HepG2 (cell line): Measurements from ENCODE around the gene ANAPC1. TPM values are rescaled to one million over a fixed set of nuclear protein-coding genes. Genes with fewer than 3 reads are reported as not detected.

Experiments
- ATAC-seq: fragments of 200-7000 bp; cut with Tn5 transposase; 3 replicates; pipeline ENCODE4 v1.9.1; 2020; ENCODE audit warnings: mild to moderate bottlenecking, moderate library complexity
- BruUV-seq: library from RNA; stranded (reverse); fragments of 400-500 nt; replicated peaks from 2 replicates; lab custom pipeline; 2021; lab: Mats Ljungman, UMichigan
- CTCF ChIA-PET: fragments of 300-600 bp; formaldehyde crosslinking; extraction: SDS; loops from one replicate; lab custom pipeline; 2021; ENCODE audit warnings: low total read pairs, inconsistent platforms, low intra/inter-chr PET ratio; lab: Yijun Ruan, JAX
- POLR2A ChIA-PET: fragments of 350-600 bp; sonication (Branson Sonifier 250); formaldehyde crosslinking; loops from one replicate; lab custom pipeline; 2020; ENCODE audit warnings: antibody characterized with exemption, inconsistent platforms; lab: Yijun Ruan, JAX
- DNase-seq: peaks from one replicate; pipeline ENCODE4 v3.0.0-alpha.2; 2015; ENCODE audit warnings: low spot score
- FAIRE-seq: peaks from 3 replicates; lab custom pipeline; 2011; peaks lifted over from hg19 to GRCh38; lab: Jason Lieb, UNC
- H2AFZ ChIP-seq: one replicate; pipeline ENCODE4 v1.6.1; 2011; ENCODE audit warnings: low read length, inconsistent platforms
- H3K27ac ChIP-seq: fragments of 300-600 bp; 3 replicates; pipeline ENCODE4 v1.8.0; 2011; ENCODE audit warnings: mixed run types, mild to moderate bottlenecking, mixed read lengths, low read length, inconsistent platforms; ENCODE audit not compliant: insufficient read depth; ENCODE audit errors: extremely low read length
- H3K27me3 ChIP-seq, 2 experiments: fragments of 200-600 bp in 1 of 2; 2 replicates in 1 of 2; 3 replicates in 1 of 2; pipeline versions ENCODE4 v1.6.0 to v1.8.0; 2011; ENCODE audit warnings: low read length in 2 of 2, mild to moderate bottlenecking in 2 of 2, moderate library complexity in 2 of 2, inconsistent platforms in 1 of 2; ENCODE audit not compliant: insufficient read depth in 2 of 2, control insufficient read depth in 1 of 2
- H3K36me3 ChIP-seq, 2 experiments: fragments of 200-600 bp in 1 of 2; replicated peaks in 1 of 2; 2 replicates in 1 of 2; 3 replicates in 1 of 2; pipeline versions ENCODE4 v1.5.1 to v1.8.0; 2011; ENCODE audit warnings: low read length in 2 of 2, inconsistent platforms in 1 of 2; ENCODE audit not compliant: insufficient read depth in 2 of 2, control insufficient read depth in 1 of 2
- H3K4me1 ChIP-seq: 2 replicates; pipeline ENCODE4 v1.5.1; 2012; ENCODE audit warnings: low read length, inconsistent platforms; ENCODE audit not compliant: insufficient read depth
- H3K4me2 ChIP-seq: 2 replicates; pipeline ENCODE4 v1.6.0; 2011; ENCODE audit warnings: low read depth, low read length, inconsistent platforms
- H3K4me3 ChIP-seq, 3 experiments: fragments of 200-600 bp in 1 of 3; sonication (generic), shearing (Covaris generic) in 1 of 3; replicated peaks in 1 of 3; 2 replicates each; pipeline ENCODE4 v1.5.1; 2011 to 2016; ENCODE audit warnings: low read length in 3 of 3, inconsistent platforms in 2 of 3, low read depth in 2 of 3, mild to moderate bottlenecking in 2 of 3, control low read depth in 1 of 3, mixed read lengths in 1 of 3; ENCODE audit not compliant: insufficient read depth in 1 of 3
- H3K79me2 ChIP-seq: one replicate; pipeline ENCODE4 v1.6.1; 2011; ENCODE audit warnings: low read length, inconsistent platforms; ENCODE audit not compliant: insufficient read depth
- H3K9ac ChIP-seq: 2 replicates; pipeline ENCODE4 v1.6.0; 2011; ENCODE audit warnings: mild to moderate bottlenecking, low read depth, low read length, inconsistent platforms; ENCODE audit not compliant: insufficient read depth
- H3K9me3 ChIP-seq: 2 replicates; pipeline ENCODE4 v1.5.1; 2012; ENCODE audit warnings: mild to moderate bottlenecking, low read length
- H4K20me1 ChIP-seq: 2 replicates; pipeline ENCODE4 v1.6.0; 2011; ENCODE audit warnings: inconsistent platforms, mild to moderate bottlenecking, low read length, moderate library complexity; ENCODE audit not compliant: insufficient read depth
- ARNT ChIP-seq: fragments of 450-650 bp; IDR thresholded peaks from 2 replicates; pipeline ENCODE4 v1.6.1; 2017
- GLI4 ChIP-seq: sonication (generic); formaldehyde crosslinking; IDR thresholded peaks from 2 replicates; pipeline ENCODE4 v1.5.1; 2020; ENCODE audit warnings: missing genetic modification reagents, mild to moderate bottlenecking, moderate library complexity, borderline replicate concordance
- HIVEP1 ChIP-seq: sonication (generic); formaldehyde crosslinking; IDR thresholded peaks from 2 replicates; pipeline ENCODE4 v1.4.0; 2020; ENCODE audit warnings: mild to moderate bottlenecking, missing genetic modification reagents
- NCOR1 ChIP-seq: fragments of 200-600 bp; sonication (generic); IDR thresholded peaks from 2 replicates; pipeline ENCODE4 v1.7.0; 2017; ENCODE audit warnings: antibody characterized with exemption, low read length, borderline replicate concordance
- NR3C1 ChIP-seq: sonication (generic); formaldehyde crosslinking; IDR thresholded peaks from 2 replicates; pipeline ENCODE4 v1.4.0; 2020; ENCODE audit warnings: missing genetic modification reagents
- ZNF44 ChIP-seq: sonication (generic); formaldehyde crosslinking; IDR thresholded peaks from 2 replicates; pipeline ENCODE4 v1.5.1; 2020; ENCODE audit warnings: mild to moderate bottlenecking, missing genetic modification reagents
- ZNF670 ChIP-seq: sonication (generic); formaldehyde crosslinking; IDR thresholded peaks from 2 replicates; pipeline ENCODE4 v1.8.0; 2022; ENCODE audit warnings: mild to moderate bottlenecking, missing genetic modification reagents, borderline replicate concordance
- WGBS: methylation state at CpG from one replicate; pipeline ENCODE4 v1.1.6; 2017; ENCODE audit warnings: low lambda C conversion rate; 5-methylcytosine and 5-hydroxymethylcytosine counted together
- in situ Hi-C: cut with HindIII; loops from 2 replicates; pipeline ENCODE4 v1.10.0; 2017; ENCODE audit warnings: low pct_unique_long_range_greater_than_20kb; ENCODE audit not compliant: extremely low pct_ligation_motif_present
- intact Hi-C: fragments of 100-400 bp; cut with micrococcal nuclease; formaldehyde crosslinking; loops from one replicate; pipeline ENCODE4 v1.10.0; 2022; ENCODE audit not compliant: unreplicated experiment
- polyA plus RNA-seq, 8 experiments: library from polyadenylated mRNA; depleted of rRNA in 3 of 8; stranded (reverse) in 7 of 8; unstranded in 1 of 8; fragments of >200 nt; fragmentation: Illumina TruSeq in 4 of 8; extraction: Trizol in 4 of 8; gene quantifications; 2 replicates each; pipeline versions ENCODE4 v1.2.1 to v1.2.3, GENCODE V29; 2011 to 2016; ENCODE audit warnings: low read depth in 4 of 8, missing spikeins in 1 of 8, mixed read lengths in 1 of 8; ENCODE audit not compliant: insufficient read depth in 1 of 8
- total RNA-seq, 5 experiments: library from RNA; depleted of rRNA; stranded (reverse); fragments of >200 nt; fragmentation: Illumina TruSeq; extraction: Trizol; gene quantifications; 2 replicates each; pipeline ENCODE4 v1.2.3, GENCODE V29; 2016; ENCODE audit warnings: low read depth in 1 of 5
- TF ChIP-seq, protein P1 (sequence below): sonication (generic); formaldehyde crosslinking; IDR thresholded peaks from 2 replicates; pipeline ENCODE4 v1.4.0; 2020; ENCODE audit warnings: missing genetic modification reagents, borderline replicate concordance
- TF ChIP-seq, protein P2 (sequence below): sonication (generic); formaldehyde crosslinking; IDR thresholded peaks from 2 replicates; pipeline ENCODE4 v1.8.0; 2022; ENCODE audit warnings: mild to moderate bottlenecking, missing genetic modification reagents, moderate library complexity
- TF ChIP-seq, protein P3 (sequence below): sonication (generic); formaldehyde crosslinking; IDR thresholded peaks from 2 replicates; pipeline ENCODE4 v1.5.1; 2020; ENCODE audit warnings: mild to moderate bottlenecking, missing genetic modification reagents, borderline replicate concordance
- TF ChIP-seq, protein P4 (sequence below): sonication (generic); formaldehyde crosslinking; IDR thresholded peaks from 2 replicates; pipeline ENCODE4 v1.4.0; 2020; ENCODE audit warnings: missing genetic modification reagents

ANAPC1 gene
- total and polyA plus RNA-seq, 2 of the 13 experiments (the other 11 are each of a cell fraction or from before 2014, with no cell fraction given), result 50.0 to 89.7 TPM

DNA sequence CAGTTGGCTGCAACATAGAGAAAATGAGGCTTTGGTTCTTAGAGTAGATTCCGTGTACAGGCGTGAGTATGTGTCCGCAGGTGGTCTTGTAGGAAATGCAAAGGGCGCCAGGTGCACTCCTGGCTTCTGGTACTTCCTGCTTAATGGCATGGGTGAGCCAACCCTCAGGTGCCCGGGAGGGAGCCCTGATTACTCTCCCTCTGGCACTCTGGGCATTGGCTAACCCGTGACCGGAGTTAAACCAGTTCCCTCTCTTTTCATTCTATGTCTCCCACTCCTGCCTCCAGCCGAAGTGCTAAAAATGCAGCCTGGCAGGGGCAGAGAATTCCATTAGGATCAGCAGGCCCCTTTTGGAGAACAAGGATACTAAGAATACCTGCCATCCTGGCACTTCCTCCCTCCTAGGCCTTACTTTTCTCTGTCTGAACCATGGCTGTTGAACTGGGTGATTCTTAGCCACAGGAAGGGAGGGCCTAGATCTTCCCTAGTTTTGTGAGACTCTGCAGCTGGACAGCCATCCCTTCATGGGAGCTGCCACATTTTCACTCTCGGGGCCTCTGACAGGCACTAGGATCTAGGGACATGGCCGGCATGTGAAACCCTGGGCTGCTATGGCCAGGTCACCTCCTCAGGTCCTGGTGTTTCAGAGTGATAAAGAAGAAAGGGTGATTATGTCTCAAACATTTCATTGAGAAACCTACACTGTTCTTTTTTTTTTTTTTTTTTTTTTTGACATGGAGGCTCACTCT lies 20.9 kb upstream of the ANAPC1 start:
- ATAC-seq, result no peak
- CTCF ChIA-PET, result no interaction called here
- TF ChIP-seq NCOR1 (no peak), HIVEP1 (CRISPR knock-in tag) (no peak), ZNF44 (CRISPR knock-in tag) (no peak), ARNT (no peak), NR3C1 (CRISPR knock-in tag) (no peak), GLI4 (CRISPR knock-in tag) (no peak), ZNF670 (no peak)
- TF ChIP-seq, protein P1, sequence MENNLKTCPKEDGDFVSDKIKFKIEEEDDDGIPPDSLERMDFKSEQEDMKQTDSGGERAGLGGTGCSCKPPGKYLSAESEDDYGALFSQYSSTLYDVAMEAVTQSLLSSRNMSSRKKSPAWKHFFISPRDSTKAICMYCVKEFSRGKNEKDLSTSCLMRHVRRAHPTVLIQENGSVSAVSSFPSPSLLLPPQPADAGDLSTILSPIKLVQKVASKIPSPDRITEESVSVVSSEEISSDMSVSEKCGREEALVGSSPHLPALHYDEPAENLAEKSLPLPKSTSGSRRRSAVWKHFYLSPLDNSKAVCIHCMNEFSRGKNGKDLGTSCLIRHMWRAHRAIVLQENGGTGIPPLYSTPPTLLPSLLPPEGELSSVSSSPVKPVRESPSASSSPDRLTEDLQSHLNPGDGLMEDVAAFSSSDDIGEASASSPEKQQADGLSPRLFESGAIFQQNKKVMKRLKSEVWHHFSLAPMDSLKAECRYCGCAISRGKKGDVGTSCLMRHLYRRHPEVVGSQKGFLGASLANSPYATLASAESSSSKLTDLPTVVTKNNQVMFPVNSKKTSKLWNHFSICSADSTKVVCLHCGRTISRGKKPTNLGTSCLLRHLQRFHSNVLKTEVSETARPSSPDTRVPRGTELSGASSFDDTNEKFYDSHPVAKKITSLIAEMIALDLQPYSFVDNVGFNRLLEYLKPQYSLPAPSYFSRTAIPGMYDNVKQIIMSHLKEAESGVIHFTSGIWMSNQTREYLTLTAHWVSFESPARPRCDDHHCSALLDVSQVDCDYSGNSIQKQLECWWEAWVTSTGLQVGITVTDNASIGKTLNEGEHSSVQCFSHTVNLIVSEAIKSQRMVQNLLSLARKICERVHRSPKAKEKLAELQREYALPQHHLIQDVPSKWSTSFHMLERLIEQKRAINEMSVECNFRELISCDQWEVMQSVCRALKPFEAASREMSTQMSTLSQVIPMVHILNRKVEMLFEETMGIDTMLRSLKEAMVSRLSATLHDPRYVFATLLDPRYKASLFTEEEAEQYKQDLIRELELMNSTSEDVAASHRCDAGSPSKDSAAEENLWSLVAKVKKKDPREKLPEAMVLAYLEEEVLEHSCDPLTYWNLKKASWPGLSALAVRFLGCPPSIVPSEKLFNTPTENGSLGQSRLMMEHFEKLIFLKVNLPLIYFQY, result no peak
- TF ChIP-seq, protein P2, sequence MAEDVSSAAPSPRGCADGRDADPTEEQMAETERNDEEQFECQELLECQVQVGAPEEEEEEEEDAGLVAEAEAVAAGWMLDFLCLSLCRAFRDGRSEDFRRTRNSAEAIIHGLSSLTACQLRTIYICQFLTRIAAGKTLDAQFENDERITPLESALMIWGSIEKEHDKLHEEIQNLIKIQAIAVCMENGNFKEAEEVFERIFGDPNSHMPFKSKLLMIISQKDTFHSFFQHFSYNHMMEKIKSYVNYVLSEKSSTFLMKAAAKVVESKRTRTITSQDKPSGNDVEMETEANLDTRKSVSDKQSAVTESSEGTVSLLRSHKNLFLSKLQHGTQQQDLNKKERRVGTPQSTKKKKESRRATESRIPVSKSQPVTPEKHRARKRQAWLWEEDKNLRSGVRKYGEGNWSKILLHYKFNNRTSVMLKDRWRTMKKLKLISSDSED (CRISPR knock-in tag), result no peak
- TF ChIP-seq, protein P3, sequence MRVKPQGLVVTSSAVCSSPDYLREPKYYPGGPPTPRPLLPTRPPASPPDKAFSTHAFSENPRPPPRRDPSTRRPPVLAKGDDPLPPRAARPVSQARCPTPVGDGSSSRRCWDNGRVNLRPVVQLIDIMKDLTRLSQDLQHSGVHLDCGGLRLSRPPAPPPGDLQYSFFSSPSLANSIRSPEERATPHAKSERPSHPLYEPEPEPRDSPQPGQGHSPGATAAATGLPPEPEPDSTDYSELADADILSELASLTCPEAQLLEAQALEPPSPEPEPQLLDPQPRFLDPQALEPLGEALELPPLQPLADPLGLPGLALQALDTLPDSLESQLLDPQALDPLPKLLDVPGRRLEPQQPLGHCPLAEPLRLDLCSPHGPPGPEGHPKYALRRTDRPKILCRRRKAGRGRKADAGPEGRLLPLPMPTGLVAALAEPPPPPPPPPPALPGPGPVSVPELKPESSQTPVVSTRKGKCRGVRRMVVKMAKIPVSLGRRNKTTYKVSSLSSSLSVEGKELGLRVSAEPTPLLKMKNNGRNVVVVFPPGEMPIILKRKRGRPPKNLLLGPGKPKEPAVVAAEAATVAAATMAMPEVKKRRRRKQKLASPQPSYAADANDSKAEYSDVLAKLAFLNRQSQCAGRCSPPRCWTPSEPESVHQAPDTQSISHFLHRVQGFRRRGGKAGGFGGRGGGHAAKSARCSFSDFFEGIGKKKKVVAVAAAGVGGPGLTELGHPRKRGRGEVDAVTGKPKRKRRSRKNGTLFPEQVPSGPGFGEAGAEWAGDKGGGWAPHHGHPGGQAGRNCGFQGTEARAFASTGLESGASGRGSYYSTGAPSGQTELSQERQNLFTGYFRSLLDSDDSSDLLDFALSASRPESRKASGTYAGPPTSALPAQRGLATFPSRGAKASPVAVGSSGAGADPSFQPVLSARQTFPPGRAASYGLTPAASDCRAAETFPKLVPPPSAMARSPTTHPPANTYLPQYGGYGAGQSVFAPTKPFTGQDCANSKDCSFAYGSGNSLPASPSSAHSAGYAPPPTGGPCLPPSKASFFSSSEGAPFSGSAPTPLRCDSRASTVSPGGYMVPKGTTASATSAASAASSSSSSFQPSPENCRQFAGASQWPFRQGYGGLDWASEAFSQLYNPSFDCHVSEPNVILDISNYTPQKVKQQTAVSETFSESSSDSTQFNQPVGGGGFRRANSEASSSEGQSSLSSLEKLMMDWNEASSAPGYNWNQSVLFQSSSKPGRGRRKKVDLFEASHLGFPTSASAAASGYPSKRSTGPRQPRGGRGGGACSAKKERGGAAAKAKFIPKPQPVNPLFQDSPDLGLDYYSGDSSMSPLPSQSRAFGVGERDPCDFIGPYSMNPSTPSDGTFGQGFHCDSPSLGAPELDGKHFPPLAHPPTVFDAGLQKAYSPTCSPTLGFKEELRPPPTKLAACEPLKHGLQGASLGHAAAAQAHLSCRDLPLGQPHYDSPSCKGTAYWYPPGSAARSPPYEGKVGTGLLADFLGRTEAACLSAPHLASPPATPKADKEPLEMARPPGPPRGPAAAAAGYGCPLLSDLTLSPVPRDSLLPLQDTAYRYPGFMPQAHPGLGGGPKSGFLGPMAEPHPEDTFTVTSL (CRISPR knock-in tag), result no peak
- TF ChIP-seq, protein P4, sequence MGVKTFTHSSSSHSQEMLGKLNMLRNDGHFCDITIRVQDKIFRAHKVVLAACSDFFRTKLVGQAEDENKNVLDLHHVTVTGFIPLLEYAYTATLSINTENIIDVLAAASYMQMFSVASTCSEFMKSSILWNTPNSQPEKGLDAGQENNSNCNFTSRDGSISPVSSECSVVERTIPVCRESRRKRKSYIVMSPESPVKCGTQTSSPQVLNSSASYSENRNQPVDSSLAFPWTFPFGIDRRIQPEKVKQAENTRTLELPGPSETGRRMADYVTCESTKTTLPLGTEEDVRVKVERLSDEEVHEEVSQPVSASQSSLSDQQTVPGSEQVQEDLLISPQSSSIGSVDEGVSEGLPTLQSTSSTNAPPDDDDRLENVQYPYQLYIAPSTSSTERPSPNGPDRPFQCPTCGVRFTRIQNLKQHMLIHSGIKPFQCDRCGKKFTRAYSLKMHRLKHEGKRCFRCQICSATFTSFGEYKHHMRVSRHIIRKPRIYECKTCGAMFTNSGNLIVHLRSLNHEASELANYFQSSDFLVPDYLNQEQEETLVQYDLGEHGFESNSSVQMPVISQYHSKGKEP (CRISPR knock-in tag), result no peak

More for the DNA sequence above, 20.9 kb upstream of the ANAPC1 start:
- H3K4me3 ChIP-seq, result no peak overlapping the region
- peaks cover 99% of the 10 kb centered on the region for H3K4me1 ChIP-seq
- FAIRE-seq (no peak), DNase-seq (no peak)
- intact Hi-C loops (no loop called here), in situ Hi-C loops (no loop called here)
- H3K9me3 ChIP-seq, result no peaks in the 10 kb centered on the region
- H3K4me2 ChIP-seq, result no peak overlapping the region
- BruUV-seq, result no TSS peak
- no peaks in the 10 kb centered on the region for H3K27me3 ChIP-seq
- peaks cover 92% of the 10 kb centered on the region for H3K79me2 ChIP-seq
- WGBS, result 99% methylated on average over 10 of the region's 10 CpGs
- H4K20me1 ChIP-seq, result no peaks in the 10 kb centered on the region
- POLR2A ChIA-PET, result no interaction called here
- no peak overlapping the region for H2AFZ ChIP-seq
- H3K9ac ChIP-seq, result no peak overlapping the region
- H3K27ac ChIP-seq, result peak overlapping the region; percentile 2
- peaks cover 3 to 7% of the 10 kb centered on the region in 2 experiments; a peak in 2 of 5 replicates for H3K36me3 ChIP-seq
